Activated CD8-positive, alpha-beta memory T cell treated with anti-CD3 and anti-CD28 coated beads, Interleukin-2, amount 50 U/mL, for 24 hours (primary cell): ENCODE measurements around the gene DCBLD2.

Source experiments
- DNase-seq: peaks from one replicate; pipeline ENCODE4 v3.0.0-alpha.2; 2020; ENCODE audit errors: extremely low read depth

Gene DCBLD2

DNA sequence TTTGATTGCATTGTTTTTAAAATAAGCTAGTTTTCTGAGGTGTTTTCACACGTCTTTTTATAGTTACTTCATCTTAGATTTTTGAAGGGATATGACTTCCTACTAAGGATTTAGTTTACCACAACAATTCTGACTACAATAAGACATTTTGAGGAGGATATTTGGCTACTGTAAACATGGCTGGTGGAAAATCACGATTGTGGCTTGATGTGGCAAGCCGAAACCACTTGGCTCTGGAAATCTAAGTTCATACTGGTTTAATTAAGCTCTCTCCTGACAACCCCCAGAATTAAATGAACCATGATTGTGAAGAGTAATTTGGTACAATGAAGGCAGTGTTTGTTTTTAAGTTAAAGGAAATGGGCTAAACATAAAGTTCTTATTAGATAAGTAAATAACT is 107.5 kb downstream of the DCBLD2 start:
- DNase-seq: no peak

GRCh38 chr3:98791341-98792325 is 109.9 kb downstream of the DCBLD2 start:
- no peak for DNase-seq

- no peak for DNase-seq
Observed at GRCh38 chr3:98788651-98789050, 112.8 kb downstream of the DCBLD2 start.

DNA sequence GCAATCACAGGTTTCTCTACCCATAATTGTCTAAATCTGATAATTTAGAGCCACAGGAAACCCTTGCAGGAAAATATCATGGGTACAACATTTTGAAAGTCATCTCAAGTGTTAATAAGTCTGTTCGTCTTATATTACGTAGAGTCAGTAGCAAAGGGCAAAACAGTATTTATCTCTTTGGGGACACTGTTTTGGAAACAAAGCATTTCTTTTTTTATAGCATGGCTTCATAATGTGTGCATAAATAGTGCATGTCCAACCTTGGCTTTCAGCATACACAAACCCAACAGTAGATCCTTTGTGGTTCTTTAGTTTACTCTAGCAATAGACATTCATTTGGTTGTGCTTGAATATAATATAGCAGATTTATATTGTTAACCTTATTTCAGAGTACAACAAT is 114.3 kb downstream of the DCBLD2 start:
- DNase-seq: no peak

DNA sequence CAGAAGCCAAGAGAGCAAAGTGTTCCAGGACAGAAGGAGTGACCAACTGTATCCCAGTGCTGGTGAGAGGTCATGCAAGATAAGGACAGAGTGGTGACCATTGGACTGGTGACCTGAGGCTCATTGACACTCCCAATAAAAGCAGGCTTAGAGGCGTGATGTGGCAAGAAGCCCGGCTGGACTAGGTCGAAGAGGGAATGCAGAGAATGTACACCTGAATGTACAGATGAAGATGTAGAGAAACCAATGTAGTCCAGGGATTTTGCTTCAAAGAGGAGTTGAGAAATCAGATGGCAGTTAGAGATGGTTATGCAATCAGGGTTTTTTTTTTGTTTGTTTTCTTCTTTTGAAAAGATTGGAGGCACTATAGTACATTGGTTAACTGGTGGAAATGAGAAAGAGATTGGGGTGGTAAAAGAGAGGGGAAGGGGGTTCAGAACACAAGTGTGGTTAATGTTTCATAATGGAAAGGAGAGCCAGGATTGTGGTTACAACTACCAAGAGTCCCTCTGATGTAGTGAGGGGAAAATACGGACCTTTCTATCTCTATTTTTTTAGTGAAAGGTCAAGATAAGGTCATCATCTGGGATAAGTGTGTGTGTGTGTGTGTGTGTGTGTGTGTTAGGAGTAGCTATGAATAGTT is 115.0 kb downstream of the DCBLD2 start:
- no peak for DNase-seq

GRCh38 chr3:98784666-98785600 is 116.6 kb downstream of the DCBLD2 start:
- no peak for DNase-seq

GRCh38 chr3:98784042-98784441 is 117.5 kb downstream of the DCBLD2 start:
- no peak for DNase-seq

GRCh38 chr3:98782824-98783500 is 118.5 kb downstream of the DCBLD2 start:
- DNase-seq: no peak

DNA sequence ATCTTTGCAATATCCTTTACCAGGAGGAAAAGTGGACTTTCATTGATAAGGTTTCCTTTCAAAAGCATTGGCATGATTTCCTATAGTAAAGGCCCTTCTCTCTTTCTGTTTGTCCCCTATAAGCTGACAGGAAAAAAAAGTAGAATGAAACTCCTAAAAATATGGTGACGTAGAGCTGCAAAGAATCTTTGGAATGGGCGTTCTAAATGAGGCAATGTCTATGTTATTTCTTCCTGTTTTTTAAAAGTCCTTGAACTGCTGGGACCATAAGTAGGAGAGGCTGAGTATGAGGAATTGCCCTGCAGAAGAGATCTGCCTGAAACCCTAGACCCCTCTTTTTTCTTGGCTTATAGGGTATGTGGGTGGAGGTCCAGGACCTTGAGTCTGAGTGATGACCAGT is 121.2 kb downstream of the DCBLD2 start:
- no peak for DNase-seq

DNA sequence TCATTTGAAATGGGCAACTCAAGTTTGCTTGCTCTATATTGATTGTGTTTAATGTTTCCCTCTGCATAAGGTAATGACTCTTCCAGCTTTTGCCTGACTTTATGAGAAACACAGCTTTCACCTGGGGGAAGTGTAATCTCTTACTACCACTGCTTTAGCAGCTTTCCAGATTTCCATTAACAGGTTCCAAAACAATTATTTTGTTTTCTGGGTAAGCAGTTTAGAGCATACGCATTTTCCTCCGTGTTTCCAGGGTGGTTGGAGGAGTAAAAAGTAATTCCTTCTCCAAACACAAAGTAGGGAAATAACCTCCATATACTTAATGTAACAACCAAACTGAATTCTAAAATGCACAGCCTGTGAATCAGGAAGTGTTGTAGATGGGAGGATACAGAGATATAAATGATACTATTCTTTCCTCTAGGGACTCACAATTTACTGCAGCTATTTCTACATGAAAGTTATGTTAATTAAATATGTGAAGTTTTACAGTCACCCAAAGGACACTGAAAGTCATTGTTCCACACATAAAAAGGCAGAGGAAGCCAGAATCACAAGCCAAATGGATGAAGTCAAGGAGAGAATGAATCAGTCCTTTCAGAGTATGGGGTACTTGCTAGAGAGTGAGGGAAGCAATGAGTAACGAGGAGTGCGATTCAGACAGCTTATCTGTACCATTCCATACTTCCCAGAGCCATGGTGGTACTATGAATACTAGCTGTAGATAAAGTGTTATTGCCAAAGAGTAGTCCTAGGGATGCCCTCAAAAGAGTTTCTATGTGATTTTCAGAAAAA is 121.8 kb downstream of the DCBLD2 start:
- DNase-seq: no peak

DNA sequence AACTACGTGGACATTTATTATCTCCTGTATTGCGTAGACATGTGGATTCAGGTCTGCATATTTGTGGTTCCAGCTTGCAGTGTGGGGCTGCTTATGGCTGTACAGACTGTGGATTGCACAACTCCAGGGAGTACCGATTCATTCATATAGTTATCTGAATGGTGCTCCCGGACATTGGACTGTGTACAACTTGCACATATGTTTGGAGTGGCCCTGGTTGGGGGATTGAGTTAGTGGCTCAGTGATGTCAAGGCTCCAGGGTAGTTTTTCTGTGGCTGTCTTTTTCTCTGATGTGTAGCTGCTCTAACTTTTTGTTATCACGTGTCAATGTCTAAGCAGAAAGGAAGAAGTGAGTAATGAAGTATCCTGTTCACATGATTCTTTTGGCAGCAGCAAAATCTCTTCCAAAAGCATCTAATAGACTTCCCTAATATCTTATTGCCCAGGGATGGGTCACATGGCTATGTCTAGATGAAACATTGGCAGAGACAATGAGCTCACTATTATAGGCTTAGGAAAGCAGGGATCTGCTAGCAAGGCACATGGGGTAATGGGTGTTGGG is 122.6 kb downstream of the DCBLD2 start:
- no peak for DNase-seq

DNA sequence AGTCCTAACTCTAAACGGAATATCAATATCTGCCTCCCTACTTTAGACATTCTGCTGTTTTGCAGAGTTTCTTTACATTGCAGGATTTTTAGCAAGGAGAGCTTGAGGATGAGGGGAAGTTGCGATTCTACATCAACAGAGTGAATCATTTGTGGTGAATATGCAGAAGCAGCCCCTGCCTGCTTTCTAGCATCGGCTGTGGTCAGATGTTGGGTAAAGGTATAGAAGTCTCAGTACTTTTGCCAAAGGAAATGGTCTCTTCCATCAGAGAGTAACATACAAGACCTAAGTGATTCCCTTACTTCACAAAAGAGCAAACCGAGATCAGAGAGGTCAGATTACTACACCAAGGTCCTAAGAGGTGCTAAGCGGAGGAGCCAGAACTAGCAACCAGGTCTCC is 123.1 kb downstream of the DCBLD2 start:
- DNase-seq: no peak

DNA sequence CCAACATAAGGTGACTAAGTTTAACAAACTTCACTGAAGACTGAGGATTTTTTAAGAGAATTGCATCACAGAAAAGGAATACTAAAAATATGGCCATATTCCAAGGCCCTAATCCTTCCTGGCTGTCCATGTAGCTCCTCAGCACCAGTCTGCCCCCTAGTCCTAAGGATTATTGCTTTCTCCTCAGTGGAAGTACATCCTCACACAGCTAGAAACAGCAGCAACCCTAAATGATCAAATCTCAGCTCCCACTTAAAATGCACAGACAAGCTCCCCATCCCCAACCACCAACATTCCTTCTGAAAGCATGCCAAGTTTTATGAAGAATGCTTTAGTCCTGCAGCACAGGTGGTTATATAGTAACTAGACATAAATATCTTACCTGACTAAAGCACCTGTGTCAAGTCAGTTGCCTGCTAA is 123.7 kb downstream of the DCBLD2 start:
- DNase-seq: no peak

DNA sequence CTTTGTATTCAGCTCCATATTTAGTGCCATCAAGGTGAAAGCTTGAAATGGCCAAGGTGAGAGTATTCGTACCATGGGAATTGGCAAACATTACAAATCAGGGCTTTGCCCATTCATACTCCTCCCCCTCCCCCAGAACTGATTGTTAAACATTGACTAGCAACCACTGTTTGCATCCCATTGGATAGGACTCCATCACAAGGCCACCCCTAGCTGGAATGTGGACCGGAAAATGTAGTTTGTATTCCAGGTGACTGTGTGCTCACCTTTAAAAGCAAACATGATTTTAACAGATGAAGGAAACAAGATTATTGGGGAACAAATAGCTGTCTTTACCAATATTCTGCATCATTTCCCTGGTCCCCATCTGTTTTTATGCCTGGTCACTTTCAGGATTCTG is 124.2 kb downstream of the DCBLD2 start:
- no peak for DNase-seq

DNA sequence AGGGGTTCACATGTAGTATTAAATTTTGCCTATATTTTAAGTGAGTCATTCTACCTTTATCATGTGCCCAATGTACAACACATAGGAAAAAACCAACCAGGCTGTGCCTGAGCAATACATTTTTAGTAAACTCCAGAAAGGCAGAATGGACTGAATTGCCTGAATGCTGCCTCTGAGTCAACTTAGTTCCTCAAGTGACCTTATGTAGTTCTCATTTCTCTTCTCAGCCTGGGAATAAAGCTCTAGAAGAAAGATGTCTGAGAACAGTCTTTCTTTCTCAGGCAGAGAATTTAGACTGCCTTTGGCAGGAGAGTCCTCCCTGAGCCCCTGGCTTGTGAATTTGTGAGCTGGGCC is 125.4 kb downstream of the DCBLD2 start:
- no peak for DNase-seq

DNA sequence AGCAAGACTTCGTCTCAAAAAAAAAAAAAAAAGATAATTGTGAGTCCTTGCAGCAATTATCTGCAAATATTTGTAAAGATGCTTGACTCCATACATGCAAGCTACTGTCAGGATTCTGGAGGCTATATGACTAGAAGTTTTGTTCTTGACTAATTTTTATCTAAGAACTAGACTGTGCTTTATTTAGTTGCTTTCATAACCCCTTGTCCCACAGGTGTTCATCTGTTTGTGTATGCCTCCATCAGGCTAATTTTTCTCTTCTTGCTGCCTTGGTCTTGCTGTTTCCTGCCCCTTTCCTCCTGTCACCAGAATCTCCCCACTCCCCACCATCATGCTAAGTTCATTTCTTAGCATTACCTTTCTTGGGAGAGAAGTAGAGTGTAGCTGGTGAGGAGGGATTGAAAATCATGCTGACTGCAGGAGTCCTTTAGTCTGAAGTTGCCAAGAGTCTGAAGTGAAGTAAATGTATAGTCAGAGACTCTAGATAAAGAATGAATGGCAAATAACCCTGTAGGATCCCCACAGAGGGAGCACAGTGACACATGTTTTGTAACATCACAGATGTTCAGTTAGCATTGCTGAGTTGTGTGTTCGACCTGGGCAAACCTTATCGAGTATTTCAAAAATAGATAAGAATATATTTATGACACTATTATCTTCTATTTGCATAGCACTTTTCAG is 125.9 kb downstream of the DCBLD2 start:
- no peak for DNase-seq

DNA sequence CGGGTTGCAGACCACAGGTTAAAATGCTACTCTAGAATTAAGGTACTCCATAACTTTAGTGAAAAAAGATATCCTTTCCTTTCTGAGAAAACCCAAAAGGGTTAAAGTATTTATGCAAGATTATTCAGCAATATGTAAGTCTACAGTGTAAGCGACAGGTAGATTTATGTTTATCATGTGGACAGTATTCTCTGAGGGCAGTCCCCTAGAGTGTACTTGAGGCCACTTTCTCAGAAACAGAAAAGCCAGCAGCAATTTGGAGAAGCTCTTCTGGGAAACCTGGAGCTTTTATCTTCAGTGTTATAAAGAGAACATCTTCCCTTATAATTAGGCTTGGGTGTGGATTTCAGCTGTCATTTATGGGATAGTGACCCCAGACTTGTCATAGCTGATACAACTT is 129.5 kb downstream of the DCBLD2 start:
- DNase-seq: no peak

GRCh38 chr3:98770261-98771039 is 131.0 kb downstream of the DCBLD2 start:
- DNase-seq: no peak

- no peak for DNase-seq
Observed at GRCh38 chr3:98769448-98769847, 132.0 kb downstream of the DCBLD2 start.
